ENCODE data around the gene HOXD11. TPM values are rescaled to one million over a fixed set of nuclear protein-coding genes. Genes with fewer than 3 reads are reported as not detected.

The HOXD11 gene
- total RNA-seq, 1 experiment from 2014 or later = 107 TPM

GRCh38 chr2:176091329-176092258 lies 15.5 kb upstream of the HOXD11 start:
- POLR2A ChIA-PET (ENCODE audit: low non-redundant PET) = no interaction called here
- CTCF ChIA-PET = interaction anchor here (0.8 kb wide), 1 partner anchor 1343 kb away, joined by 6 read pairs; no protein-coding TSS in a partner anchor
- Histone ChIP-seq H3K4me3 (ENCODE audit: low read depth, low read length, poor library complexity, severe bottlenecking) (no peak overlapping the region), H3K27ac (ENCODE audit: low read depth, low read length, poor library complexity, severe bottlenecking) (no peak overlapping the region), H3K36me3 (ENCODE audit: insufficient read depth, low read length, poor library complexity, severe bottlenecking) (peaks cover 7% of the 10 kb centered on the region), H3K9me3 (ENCODE audit: low read depth, low read length, poor library complexity, severe bottlenecking) (no peaks in the 10 kb centered on the region), H3K4me1 (ENCODE audit: insufficient read depth, low read length, poor library complexity, severe bottlenecking) (peaks cover 23% of the 10 kb centered on the region), H3K27me3 (replicated peaks; ENCODE audit: insufficient read depth, low read depth, low read length, poor library complexity) (no peaks in the 10 kb centered on the region)
- TSS peak; percentile 32 for BruUV-seq (replicated peaks)
- DNase-seq (ENCODE audit: low spot score) = no peak
- TF ChIP-seq CTCF (conservative IDR thresholded peaks at IDR 0.05; ENCODE audit: low read depth, low read length) = no peak
- no peak for TF ChIP-seq EZH2 (IDR thresholded peaks at IDR 0.05; ENCODE audit: borderline replicate concordance, low read depth, low read length, poor library complexity, severe bottlenecking)
- intact Hi-C loops (cut with micrococcal nuclease; ENCODE audit: unreplicated experiment) = loop anchor here (10.0 kb wide), 1 partner anchor 1087 kb away; the partner anchor contains the start of gene CHN1

GRCh38 chr2:176092270-176093144 lies 14.6 kb upstream of the HOXD11 start, which contains the start of gene HOXD13:
TSS of gene HOXD13 (plus strand) at chr2:176092721. CDS start at chr2:176092891, 170 bp downstream.
- H3K27me3 ChIP-seq (replicated peaks; ENCODE audit: insufficient read depth, low read depth, low read length, poor library complexity) = no peaks in the 10 kb centered on the region
- peak within 1 kb of the TSS; percentile 68 for H3K4me3 ChIP-seq (ENCODE audit: low read depth, low read length, poor library complexity, severe bottlenecking)
- peak; percentile 81 for DNase-seq (ENCODE audit: low spot score)
- TF ChIP-seq CTCF (conservative IDR thresholded peaks at IDR 0.05; ENCODE audit: low read depth, low read length) (no peak), EZH2 (IDR thresholded peaks at IDR 0.05; ENCODE audit: borderline replicate concordance, low read depth, low read length, poor library complexity, severe bottlenecking) (no peak)
- intact Hi-C loops (cut with micrococcal nuclease; ENCODE audit: unreplicated experiment) = loop anchor here (10.0 kb wide), 1 partner anchor 1088 kb away; the partner anchor contains the start of gene CHN1
- CTCF ChIA-PET = interaction anchor here (0.6 to 0.8 kb wide), 2 partner anchors 660 to 1344 kb away, joined by 4 to 6 read pairs; no protein-coding TSS in a partner anchor
- BruUV-seq (replicated peaks) = no TSS peak
- POLR2A ChIA-PET (ENCODE audit: low non-redundant PET) = no interaction called here
- no peaks in the 10 kb centered on the region for H3K9me3 ChIP-seq (ENCODE audit: low read depth, low read length, poor library complexity, severe bottlenecking)
- peak within 1 kb of the TSS; percentile 45 for H3K27ac ChIP-seq (ENCODE audit: low read depth, low read length, poor library complexity, severe bottlenecking)
- H3K4me1 ChIP-seq (ENCODE audit: insufficient read depth, low read length, poor library complexity, severe bottlenecking) = peaks cover 26% of the 10 kb centered on the region
- H3K36me3 ChIP-seq (ENCODE audit: insufficient read depth, low read length, poor library complexity, severe bottlenecking) = peaks cover 7% of the 10 kb centered on the region
